ENCODE measurements around the gene PLEKHG7.
"Not testable (repeated sequence)": the region's sequence is repeated elsewhere in the genome, so short reads cannot be mapped to it uniquely, and the experiment has no call there.

Gene PLEKHG7

GRCh38 chr12:92665496-92665895 lies 37.3 kb upstream of the PLEKHG7 start:
- no peak for TF ChIP-seq CTCF (conservative IDR thresholded peaks at IDR 0.05)
- H3K27ac ChIP-seq, result no peak overlapping the region

GRCh38 chr12:92668739-92669138 lies 34.0 kb upstream of the PLEKHG7 start:
- H3K27ac ChIP-seq, result no peak overlapping the region
- TF ChIP-seq CTCF (conservative IDR thresholded peaks at IDR 0.05), result no peak

- not testable (repeated sequence) for H3K27ac ChIP-seq
Measured at GRCh38 chr12:92671524-92671923, 31.3 kb upstream of the PLEKHG7 start.

- no peak for TF ChIP-seq CTCF (conservative IDR thresholded peaks at IDR 0.05)
- H3K27ac ChIP-seq, result no peak overlapping the region
Measured at GRCh38 chr12:92673756-92674155, 29.0 kb upstream of the PLEKHG7 start.

GRCh38 chr12:92674500-92674899 lies 28.3 kb upstream of the PLEKHG7 start:
- no peak overlapping the region for H3K27ac ChIP-seq
- TF ChIP-seq CTCF (conservative IDR thresholded peaks at IDR 0.05), result no peak

- H3K27ac ChIP-seq, result no peak overlapping the region
- TF ChIP-seq CTCF (conservative IDR thresholded peaks at IDR 0.05), result no peak
Measured at GRCh38 chr12:92675092-92675865, 27.5 kb upstream of the PLEKHG7 start.

- no peak for TF ChIP-seq CTCF (conservative IDR thresholded peaks at IDR 0.05)
- no peak overlapping the region for H3K27ac ChIP-seq
Measured at GRCh38 chr12:92676710-92677109, 26.1 kb upstream of the PLEKHG7 start.

- TF ChIP-seq CTCF (conservative IDR thresholded peaks at IDR 0.05), result no peak
- H3K27ac ChIP-seq, result no peak overlapping the region
Measured at GRCh38 chr12:92690601-92691000, 12.2 kb upstream of the PLEKHG7 start.
